Mesendoderm (in vitro differentiated cells): Measurements from ENCODE around the gene NUCB1.

Source experiments
- DNase-seq: peaks from one replicate; pipeline ENCODE4 v3.0.0; 2013
- H2AK5ac ChIP-seq: 2 replicates; pipeline ENCODE4 v1.6.1; 2013; ENCODE audit warnings: low read length, inconsistent platforms
- H2BK120ac ChIP-seq: 2 replicates; pipeline ENCODE4 v1.6.1; 2013; ENCODE audit warnings: low read depth, mild to moderate bottlenecking, low read length, moderate library complexity, mixed read lengths
- H2BK15ac ChIP-seq: replicated peaks from 2 replicates; pipeline ENCODE4 v1.6.1; 2013; ENCODE audit warnings: low read depth, mild to moderate bottlenecking, moderate library complexity
- H2BK5ac ChIP-seq: 2 replicates; pipeline ENCODE4 v1.6.1; 2013; ENCODE audit warnings: low read length, inconsistent platforms
- H3K18ac ChIP-seq: 2 replicates; pipeline ENCODE4 v1.6.1; 2013; ENCODE audit warnings: mild to moderate bottlenecking, low read length, mixed read lengths
- H3K23ac ChIP-seq: one replicate; pipeline ENCODE4 v1.6.1; 2013; ENCODE audit warnings: low read length
- H3K27ac ChIP-seq: 2 replicates; pipeline ENCODE4 v1.5.1; 2013; ENCODE audit warnings: low read depth, mild to moderate bottlenecking, inconsistent platforms, low read length, moderate library complexity
- H3K27me3 ChIP-seq: 2 replicates; pipeline ENCODE4 v1.6.1; 2013; ENCODE audit warnings: low read length, control low read depth, mild to moderate bottlenecking, inconsistent platforms; ENCODE audit not compliant: insufficient read depth, poor library complexity
- H3K36me3 ChIP-seq: 2 replicates; pipeline ENCODE4 v1.6.1; 2013; ENCODE audit warnings: low read length, inconsistent platforms; ENCODE audit not compliant: control insufficient read depth, insufficient read depth
- H3K4ac ChIP-seq: one replicate; pipeline ENCODE4 v1.6.1; 2013; ENCODE audit warnings: low read depth, mild to moderate bottlenecking, low read length, moderate library complexity
- H3K4me1 ChIP-seq: 2 replicates; pipeline ENCODE4 v1.6.1; 2013; ENCODE audit warnings: low read depth, low read length, inconsistent platforms; ENCODE audit not compliant: control insufficient read depth
- H3K4me2 ChIP-seq: 2 replicates; pipeline ENCODE4 v1.6.1; 2013; ENCODE audit warnings: low read length
- H3K4me3 ChIP-seq: 2 replicates; pipeline ENCODE4 v1.5.1; 2013; ENCODE audit warnings: mild to moderate bottlenecking, low read length
- H3K56ac ChIP-seq: one replicate; pipeline ENCODE4 v1.6.1; 2013; ENCODE audit warnings: low read length
- H3K79me1 ChIP-seq: 2 replicates; pipeline ENCODE4 v1.6.1; 2013; ENCODE audit warnings: low read length, inconsistent platforms
- H3K79me2 ChIP-seq: 2 replicates; pipeline ENCODE4 v1.6.1; 2013; ENCODE audit warnings: mild to moderate bottlenecking, low read length; ENCODE audit not compliant: control insufficient read depth, insufficient read depth
- H3K9ac ChIP-seq: 2 replicates; pipeline ENCODE4 v1.6.1; 2013; ENCODE audit warnings: low read length, inconsistent platforms
- H4K5ac ChIP-seq: one replicate; pipeline ENCODE4 v1.6.1; 2013; ENCODE audit warnings: low read length
- H4K8ac ChIP-seq: one replicate; pipeline ENCODE4 v1.6.1; 2013; ENCODE audit warnings: low read depth, mild to moderate bottlenecking, control low read depth, low read length, moderate library complexity
- WGBS: extraction: QIAGEN DNeasy Blood & Tissue Kit; methylation state at CpG from one replicate; pipeline ENCODE4 v1.1.7; 2013; ENCODE audit warnings: low lambda C conversion rate, missing lambda C conversion rate; ENCODE audit not compliant: insufficient coverage; ENCODE audit errors: extremely low coverage; 5-methylcytosine and 5-hydroxymethylcytosine counted together

NUCB1 gene

GRCh38 chr19:48945817-48946216, 45.7 kb downstream of the NUCB1 start:
- Histone ChIP-seq H3K9ac (no peak overlapping the region), H3K79me1 (no peaks in the 10 kb centered on the region), H3K36me3 (no peaks in the 10 kb centered on the region), H2BK5ac (no peak overlapping the region), H3K56ac (no peak overlapping the region), H4K8ac (no peak overlapping the region), H3K79me2 (no peaks in the 10 kb centered on the region), H2AK5ac (no peak overlapping the region), H2BK120ac (no peak overlapping the region), H3K4me3 (no peak overlapping the region), H3K23ac (no peak overlapping the region), H3K4me1 (no peaks in the 10 kb centered on the region), H3K27me3 (no peaks in the 10 kb centered on the region), H2BK15ac (no peak overlapping the region), H3K4ac (no peak overlapping the region), H3K4me2 (no peak overlapping the region), H4K5ac (no peak overlapping the region), H3K18ac (no peak overlapping the region), H3K27ac (no peak overlapping the region)
- no CpG with 5 or more reads among the region's 2 CpGs for WGBS
- DNase-seq = no peak

GRCh38 chr19:48946463-48947257, 46.5 kb downstream of the NUCB1 start:
- H3K4me3 ChIP-seq = no peak overlapping the region
- H3K79me1 ChIP-seq = no peaks in the 10 kb centered on the region
- no peak overlapping the region for H3K27ac ChIP-seq
- no peak overlapping the region for H3K56ac ChIP-seq
- no peak overlapping the region for H3K4me2 ChIP-seq
- no peak overlapping the region for H3K23ac ChIP-seq
- H3K27me3 ChIP-seq = no peaks in the 10 kb centered on the region
- no peak overlapping the region for H3K4ac ChIP-seq
- H3K36me3 ChIP-seq = no peaks in the 10 kb centered on the region
- no peak overlapping the region for H4K8ac ChIP-seq
- H2BK120ac ChIP-seq = no peak overlapping the region
- H3K4me1 ChIP-seq = no peaks in the 10 kb centered on the region
- H3K79me2 ChIP-seq = no peaks in the 10 kb centered on the region
- no peak overlapping the region for H2BK15ac ChIP-seq
- no peak overlapping the region for H2BK5ac ChIP-seq
- no CpG with 5 or more reads among the region's 9 CpGs for WGBS
- no peak overlapping the region for H2AK5ac ChIP-seq
- H3K18ac ChIP-seq = no peak overlapping the region
- no peak overlapping the region for H4K5ac ChIP-seq
- no peak for DNase-seq
- H3K9ac ChIP-seq = no peak overlapping the region

GRCh38 chr19:48947258-48947542, 47.1 kb downstream of the NUCB1 start:
- WGBS = no CpG with 5 or more reads among the region's 3 CpGs

GRCh38 chr19:48950159-48950558, 50.0 kb downstream of the NUCB1 start:
- H3K4me3 ChIP-seq = no peak overlapping the region
- no peak overlapping the region for H2BK120ac ChIP-seq
- H2BK15ac ChIP-seq = no peak overlapping the region
- no peak overlapping the region for H3K4ac ChIP-seq
- H3K9ac ChIP-seq = no peak overlapping the region
- H3K4me1 ChIP-seq = no peaks in the 10 kb centered on the region
- no peaks in the 10 kb centered on the region for H3K79me2 ChIP-seq
- H3K4me2 ChIP-seq = no peak overlapping the region
- H3K23ac ChIP-seq = no peak overlapping the region
- no peak overlapping the region for H4K5ac ChIP-seq
- no peak overlapping the region for H3K56ac ChIP-seq
- H3K79me1 ChIP-seq = no peaks in the 10 kb centered on the region
- no peak overlapping the region for H4K8ac ChIP-seq
- no CpG with 5 or more reads among the region's 3 CpGs for WGBS
- DNase-seq = no peak
- no peak overlapping the region for H3K18ac ChIP-seq
- no peaks in the 10 kb centered on the region for H3K27me3 ChIP-seq
- no peak overlapping the region for H2AK5ac ChIP-seq
- no peak overlapping the region for H2BK5ac ChIP-seq
- H3K36me3 ChIP-seq = no peaks in the 10 kb centered on the region
- H3K27ac ChIP-seq = no peak overlapping the region

More at GRCh38 chr19:48947258-48947542, 47.1 kb downstream of the NUCB1 start:
- no peak overlapping the region for H3K23ac ChIP-seq
- no peaks in the 10 kb centered on the region for H3K36me3 ChIP-seq
- H4K8ac ChIP-seq = no peak overlapping the region
- H2AK5ac ChIP-seq = no peak overlapping the region
- no peaks in the 10 kb centered on the region for H3K4me1 ChIP-seq
- no peak overlapping the region for H2BK15ac ChIP-seq
- no peak overlapping the region for H3K56ac ChIP-seq
- no peak for DNase-seq
- H3K79me1 ChIP-seq = no peaks in the 10 kb centered on the region
- no peak overlapping the region for H3K27ac ChIP-seq
- H3K27me3 ChIP-seq = no peaks in the 10 kb centered on the region
- H3K18ac ChIP-seq = no peak overlapping the region
- no peak overlapping the region for H3K4ac ChIP-seq
- H3K9ac ChIP-seq = no peak overlapping the region
- H2BK120ac ChIP-seq = no peak overlapping the region
- no peak overlapping the region for H3K4me3 ChIP-seq
- no peak overlapping the region for H2BK5ac ChIP-seq
- H4K5ac ChIP-seq = no peak overlapping the region
- no peaks in the 10 kb centered on the region for H3K79me2 ChIP-seq
- H3K4me2 ChIP-seq = no peak overlapping the region

- no peak overlapping the region for H2BK120ac ChIP-seq
- no peak overlapping the region for H3K9ac ChIP-seq
- DNase-seq = no peak
- no CpG with 5 or more reads among the region's 9 CpGs for WGBS
- H2BK5ac ChIP-seq = no peak overlapping the region
- H2AK5ac ChIP-seq = no peak overlapping the region
- H3K56ac ChIP-seq = no peak overlapping the region
- no peak overlapping the region for H3K27ac ChIP-seq
- H4K8ac ChIP-seq = no peak overlapping the region
- peaks cover 2% of the 10 kb centered on the region for H3K4me1 ChIP-seq
- no peak overlapping the region for H3K18ac ChIP-seq
- H3K23ac ChIP-seq = no peak overlapping the region
- H3K27me3 ChIP-seq = no peaks in the 10 kb centered on the region
- H3K79me2 ChIP-seq = peaks cover 7% of the 10 kb centered on the region
- H3K4me2 ChIP-seq = no peak overlapping the region
- H3K36me3 ChIP-seq = peaks cover 2% of the 10 kb centered on the region
- no peak overlapping the region for H2BK15ac ChIP-seq
- peaks cover 7% of the 10 kb centered on the region for H3K79me1 ChIP-seq
- no peak overlapping the region for H3K4me3 ChIP-seq
- no peak overlapping the region for H3K4ac ChIP-seq
- no peak overlapping the region for H4K5ac ChIP-seq
These were observed 50.9 kb downstream of the NUCB1 start for GRCh38 chr19:48950830-48951519.
